ENCODE measurements around the gene GLUL. TPM values are rescaled to one million over a fixed set of nuclear protein-coding genes. Genes with fewer than 3 reads are reported as not detected.

The GLUL gene
- total RNA-seq, 1 donor from 2014 or later = 1,001 TPM

GRCh38 chr1:182394055-182394775 is 2.6 kb upstream of the GLUL start:
- peaks cover 25% of the 10 kb centered on the region for H3K4me1 ChIP-seq
- H3K9me3 ChIP-seq = no peaks in the 10 kb centered on the region
- intact Hi-C loops (cut with DNase I) = loop anchor here (5.0 kb wide), 1 partner anchor 307 kb away; no protein-coding TSS in a partner anchor
- ATAC-seq = peak; percentile 5
- no peak overlapping the region for H3K4me3 ChIP-seq
- DNase-seq = no peak
- no peaks in the 10 kb centered on the region for H3K27me3 ChIP-seq
- TF ChIP-seq, protein P1, sequence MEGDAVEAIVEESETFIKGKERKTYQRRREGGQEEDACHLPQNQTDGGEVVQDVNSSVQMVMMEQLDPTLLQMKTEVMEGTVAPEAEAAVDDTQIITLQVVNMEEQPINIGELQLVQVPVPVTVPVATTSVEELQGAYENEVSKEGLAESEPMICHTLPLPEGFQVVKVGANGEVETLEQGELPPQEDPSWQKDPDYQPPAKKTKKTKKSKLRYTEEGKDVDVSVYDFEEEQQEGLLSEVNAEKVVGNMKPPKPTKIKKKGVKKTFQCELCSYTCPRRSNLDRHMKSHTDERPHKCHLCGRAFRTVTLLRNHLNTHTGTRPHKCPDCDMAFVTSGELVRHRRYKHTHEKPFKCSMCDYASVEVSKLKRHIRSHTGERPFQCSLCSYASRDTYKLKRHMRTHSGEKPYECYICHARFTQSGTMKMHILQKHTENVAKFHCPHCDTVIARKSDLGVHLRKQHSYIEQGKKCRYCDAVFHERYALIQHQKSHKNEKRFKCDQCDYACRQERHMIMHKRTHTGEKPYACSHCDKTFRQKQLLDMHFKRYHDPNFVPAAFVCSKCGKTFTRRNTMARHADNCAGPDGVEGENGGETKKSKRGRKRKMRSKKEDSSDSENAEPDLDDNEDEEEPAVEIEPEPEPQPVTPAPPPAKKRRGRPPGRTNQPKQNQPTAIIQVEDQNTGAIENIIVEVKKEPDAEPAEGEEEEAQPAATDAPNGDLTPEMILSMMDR (IDR thresholded peaks at IDR 0.05) = no peak
- peaks cover 8% of the 10 kb centered on the region for H3K36me3 ChIP-seq
- peak overlapping the region; percentile 39 for H3K27ac ChIP-seq

DNA sequence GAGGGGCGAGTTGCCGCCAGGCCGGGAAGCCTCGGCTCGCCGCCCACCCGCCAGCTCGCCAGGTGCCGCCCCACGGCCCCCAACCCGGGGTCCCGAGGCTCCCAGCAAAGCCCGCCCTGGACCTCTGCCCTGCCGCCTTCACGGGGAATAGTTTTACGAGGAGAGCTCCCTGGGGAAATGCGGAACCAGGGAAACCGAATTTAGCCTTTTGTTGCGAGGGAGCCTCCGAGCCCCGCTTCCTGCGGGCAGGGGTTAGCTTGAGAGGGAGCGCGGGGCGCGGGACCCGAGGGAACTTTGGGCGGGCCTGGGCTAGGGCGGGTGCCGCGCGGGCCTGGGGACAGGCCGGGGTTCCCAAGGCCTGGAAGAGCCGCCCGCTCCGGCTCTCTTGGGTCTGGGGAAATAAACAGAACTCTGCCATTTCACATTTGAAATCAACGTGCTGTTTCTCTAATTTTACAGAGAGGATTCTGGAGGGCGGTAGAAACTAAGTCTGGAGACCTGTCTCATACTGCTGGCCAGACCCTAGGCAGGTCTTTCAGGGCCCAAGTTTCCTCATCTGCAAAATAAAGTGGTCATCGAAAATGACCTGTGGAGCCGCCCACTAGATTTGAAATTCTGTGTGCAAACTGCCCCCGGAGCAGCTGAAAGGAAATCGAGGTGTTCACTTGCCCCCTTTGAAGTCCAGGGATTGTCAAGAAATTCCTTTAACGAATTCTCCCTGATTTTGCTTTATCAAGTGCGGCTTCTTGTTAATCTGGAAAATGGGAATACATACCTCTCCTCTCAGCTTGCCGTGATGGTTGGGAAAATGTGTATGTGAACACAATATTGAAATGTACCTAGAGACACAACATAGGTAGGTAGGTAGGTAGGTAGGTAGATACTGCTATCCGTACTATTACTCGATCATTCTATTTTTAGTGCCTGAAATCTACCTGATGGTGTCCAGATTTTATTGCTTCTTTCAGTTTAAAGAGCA is 749 bp upstream of the GLUL start:
- Histone ChIP-seq H3K27ac (peak overlapping the region; percentile 99), H3K4me3 (peak overlapping the region; percentile 94), H3K4me1 (peaks cover 44% of the 10 kb centered on the region), H3K9me3 (no peaks in the 10 kb centered on the region), H3K27me3 (no peaks in the 10 kb centered on the region), H3K36me3 (peaks cover 25% of the 10 kb centered on the region)
- intact Hi-C loops (cut with DNase I) = loop anchor here (5.0 kb wide), 1 partner anchor 305 kb away; no protein-coding TSS in a partner anchor
- TF ChIP-seq, protein P1 (IDR thresholded peaks at IDR 0.05) = no peak
- DNase-seq (peak; percentile 83), ATAC-seq (peak; percentile 10)

- TF ChIP-seq, protein P1 (IDR thresholded peaks at IDR 0.05) = peak; percentile 26
- intact Hi-C loops (cut with DNase I) = loop anchor here (5.0 kb wide), 1 partner anchor 304 kb away; no protein-coding TSS in a partner anchor
- H3K27me3 ChIP-seq = no peaks in the 10 kb centered on the region
- H3K27ac ChIP-seq = peak overlapping the region; percentile 99
- peaks cover 38% of the 10 kb centered on the region for H3K36me3 ChIP-seq
- peaks cover 42% of the 10 kb centered on the region for H3K4me1 ChIP-seq
- H3K4me3 ChIP-seq = peak overlapping the region; percentile 94
- peak; percentile 0 for ATAC-seq
- DNase-seq = no peak
- H3K9me3 ChIP-seq = no peaks in the 10 kb centered on the region
These were observed 595 bp downstream of the GLUL start for GRCh38 chr1:182391028-182391361.

GRCh38 chr1:182389619-182390047 is 2.0 kb downstream of the GLUL start:
- Histone ChIP-seq H3K27ac (peak overlapping the region; percentile 99), H3K9me3 (no peaks in the 10 kb centered on the region), H3K4me3 (peak overlapping the region; percentile 94), H3K27me3 (no peaks in the 10 kb centered on the region), H3K36me3 (peaks cover 52% of the 10 kb centered on the region), H3K4me1 (peaks cover 42% of the 10 kb centered on the region)
- ATAC-seq = peak; percentile 13
- DNase-seq = peak; percentile 64
- intact Hi-C loops (cut with DNase I) = loop anchor here (5.0 kb wide), 1 partner anchor 302 kb away; no protein-coding TSS in a partner anchor
- TF ChIP-seq, protein P1 (IDR thresholded peaks at IDR 0.05) = no peak

DNA sequence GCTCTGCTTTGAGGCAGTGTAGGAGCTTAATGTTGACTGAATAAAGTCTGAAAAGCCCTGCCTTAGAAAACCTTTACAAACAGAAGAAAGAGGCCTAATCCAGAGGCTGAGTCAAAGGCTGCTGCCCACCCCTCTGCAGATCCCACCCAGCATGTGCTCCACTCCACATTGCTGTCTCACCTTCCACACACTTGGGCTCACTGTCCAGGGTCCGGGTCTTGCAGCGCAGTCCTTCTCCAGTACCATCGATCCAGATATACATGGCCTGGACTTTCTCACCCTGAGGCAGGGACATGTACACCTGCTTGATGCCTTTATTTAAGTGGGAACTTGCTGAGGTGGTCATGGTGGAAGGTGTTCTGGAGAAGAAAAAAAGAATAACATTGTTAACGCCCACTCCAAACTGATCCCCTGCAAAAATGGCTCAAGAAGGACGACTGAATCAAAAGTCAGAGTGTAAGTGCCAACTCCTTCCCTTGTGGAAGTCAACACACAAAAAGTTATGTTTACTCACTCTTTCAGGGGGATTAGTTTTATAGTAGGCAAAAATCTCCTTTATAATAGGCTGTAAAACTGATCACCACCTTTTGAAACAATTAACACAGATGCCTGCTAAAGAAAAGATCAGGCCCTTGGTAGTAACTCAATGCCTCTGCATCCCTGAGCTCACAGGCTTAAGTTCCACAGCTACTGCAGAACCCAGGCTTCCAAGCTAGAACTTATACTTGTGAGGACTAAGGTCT is 3.0 kb downstream of the GLUL start:
- Histone ChIP-seq H3K27me3 (no peaks in the 10 kb centered on the region), H3K9me3 (no peaks in the 10 kb centered on the region), H3K4me3 (peak overlapping the region; percentile 94), H3K4me1 (peaks cover 42% of the 10 kb centered on the region), H3K36me3 (peaks cover 63% of the 10 kb centered on the region), H3K27ac (peak overlapping the region; percentile 99)
- ATAC-seq (no peak), DNase-seq (no peak)
- intact Hi-C loops (cut with DNase I) = no loop called here
- TF ChIP-seq, protein P1 (IDR thresholded peaks at IDR 0.05) = no peak

All from upper lobe of right lung (tissue), 1 donor.